Neural progenitor cell (in vitro differentiated cells): ENCODE data around the gene NOTCH1. TPM values are rescaled to one million over a fixed set of nuclear protein-coding genes. Genes with fewer than 3 reads are reported as not detected.

Experiments
- DNase-seq: peaks from one replicate; pipeline ENCODE4 v3.0.0-alpha.2; 2016; ENCODE audit warnings: low spot score
- H2AFZ ChIP-seq: fragments of 200-600 bp; sonication (generic); replicated peaks from 2 replicates; pipeline ENCODE4 v1.6.1; 2016; ENCODE audit warnings: antibody characterized with exemption
- H3F3A ChIP-seq: fragments of 200-600 bp; sonication (generic); 2 replicates; pipeline ENCODE4 v1.6.1; 2016; ENCODE audit warnings: antibody characterized with exemption, low read depth
- H3K27ac ChIP-seq: fragments of 200-600 bp; sonication (generic); 2 replicates; pipeline ENCODE4 v1.5.1; 2016; ENCODE audit warnings: mild to moderate bottlenecking
- H3K27me3 ChIP-seq: fragments of 200-600 bp; sonication (generic); 2 replicates; pipeline ENCODE4 v1.6.1; 2016; ENCODE audit warnings: mild to moderate bottlenecking, moderate library complexity
- H3K36me3 ChIP-seq: fragments of 200-600 bp; sonication (generic); 2 replicates; pipeline ENCODE4 v1.5.1; 2016
- H3K4me1 ChIP-seq: fragments of 200-600 bp; sonication (generic); 2 replicates; pipeline ENCODE4 v1.6.1; 2016; ENCODE audit warnings: mixed run types
- H3K4me2 ChIP-seq: fragments of 200-600 bp; sonication (generic); 2 replicates; pipeline ENCODE4 v1.6.1; 2016
- H3K4me3 ChIP-seq: fragments of 200-600 bp; sonication (generic); 2 replicates; pipeline ENCODE4 v1.5.1; 2016
- H3K79me2 ChIP-seq: fragments of 200-600 bp; sonication (generic); 2 replicates; pipeline ENCODE4 v1.6.1; 2016; ENCODE audit warnings: low read depth
- H3K9ac ChIP-seq: fragments of 200-600 bp; sonication (generic); 2 replicates; pipeline ENCODE4 v1.6.1; 2016
- H3K9me3 ChIP-seq: fragments of 200-600 bp; sonication (generic); 2 replicates; pipeline ENCODE4 v1.5.1; 2016; ENCODE audit warnings: low read depth
- H4K20me1 ChIP-seq: fragments of 200-600 bp; sonication (generic); 2 replicates; pipeline ENCODE4 v1.6.1; 2016; ENCODE audit warnings: low read depth
- H3K27ac Mint-ChIP-seq: 3 replicates; pipeline ENCODE4 v1.8.0; 2021; ENCODE audit warnings: mixed read lengths
- H3K27me3 Mint-ChIP-seq: 2 replicates; pipeline ENCODE4 v1.8.0; 2022; ENCODE audit warnings: low read depth, mild to moderate bottlenecking, inconsistent platforms, moderate library complexity, mixed read lengths; ENCODE audit not compliant: insufficient read depth
- H3K36me3 Mint-ChIP-seq: 3 replicates; pipeline ENCODE4 v1.8.0; 2021; ENCODE audit warnings: mixed read lengths
- H3K4me1 Mint-ChIP-seq: 3 replicates; pipeline ENCODE4 v1.8.0; 2021; ENCODE audit warnings: mixed read lengths
- H3K4me3 Mint-ChIP-seq: 3 replicates; pipeline ENCODE4 v1.8.0; 2021; ENCODE audit warnings: mild to moderate bottlenecking, moderate library complexity, mixed read lengths
- H3K9me3 Mint-ChIP-seq: 3 replicates; pipeline ENCODE4 v1.8.0; 2020; ENCODE audit warnings: mixed read lengths
- EZH2 ChIP-seq: fragments of 200-600 bp; sonication (generic); IDR thresholded peaks from 2 replicates; pipeline ENCODE4 v1.6.1; 2017; ENCODE audit warnings: antibody characterized with exemption, mild to moderate bottlenecking, moderate library complexity
- EZH2phosphoT487 ChIP-seq: fragments of 200-600 bp; sonication (generic); IDR thresholded peaks from 2 replicates; pipeline ENCODE4 v1.6.1; 2017; ENCODE audit warnings: antibody characterized with exemption
- total RNA-seq: library from RNA; depleted of rRNA; stranded (reverse); fragments of >200 nt; gene quantifications from 2 replicates; pipeline ENCODE4 v1.2.3, GENCODE V29; 2015; ENCODE audit warnings: low replicate concordance
- TF ChIP-seq, protein P1 (sequence below): fragments of 200-600 bp; sonication (generic); IDR thresholded peaks from 2 replicates; pipeline ENCODE4 v1.5.1; 2017; ENCODE audit warnings: antibody characterized with exemption, mild to moderate bottlenecking

Gene NOTCH1
- total RNA-seq, 1 donor from 2014 or later = 11.7 TPM

DNA sequence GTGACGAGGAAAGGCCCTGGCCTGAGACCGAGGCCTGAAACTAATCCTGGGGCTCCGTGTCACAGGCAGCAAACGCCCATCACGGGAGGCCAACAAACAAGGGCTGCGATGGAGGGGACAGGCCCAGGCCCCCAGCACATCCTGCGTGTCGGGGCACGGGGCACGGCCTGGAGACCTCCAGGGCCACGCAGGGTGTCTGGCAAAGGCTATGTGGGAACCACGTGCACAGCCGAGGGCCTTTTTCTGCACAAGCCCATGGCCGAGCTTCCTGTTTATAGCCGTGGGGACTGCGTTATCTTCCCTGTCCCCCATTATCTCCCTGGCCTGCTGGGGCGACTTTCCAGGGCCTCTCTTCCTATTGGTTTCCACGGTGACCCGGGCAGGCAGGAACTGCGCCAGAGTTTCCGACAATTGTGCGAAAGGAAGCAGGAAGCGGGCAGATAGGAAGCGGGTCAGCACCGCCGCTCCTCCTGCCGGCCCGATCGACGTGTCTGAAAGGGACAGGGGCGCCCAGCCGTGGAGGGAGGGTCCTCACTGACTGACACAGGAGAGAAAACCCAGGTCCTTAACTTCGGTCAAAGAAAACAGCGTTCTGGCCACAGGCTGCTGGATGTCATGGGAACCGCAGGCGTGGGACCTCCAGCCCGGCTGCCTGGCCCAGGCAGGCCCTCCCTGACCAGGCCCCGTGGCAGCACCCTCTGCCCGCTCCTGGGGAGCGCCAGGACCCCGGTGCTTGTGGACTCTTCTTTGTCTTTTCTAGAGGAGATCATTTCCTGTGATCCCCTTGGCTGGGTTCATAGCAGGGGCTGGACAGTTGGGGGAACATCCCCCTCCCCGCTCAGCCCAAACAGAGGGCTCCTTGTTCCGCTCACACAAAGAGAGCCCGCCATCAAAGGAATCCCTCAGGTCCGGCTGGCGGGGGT is 33.9 kb downstream of the NOTCH1 start:
- Histone ChIP-seq H3K4me3 (no peak overlapping the region), H4K20me1 (peaks cover 3% of the 10 kb centered on the region), H3K9ac (no peak overlapping the region), H3K4me1 (no peaks in the 10 kb centered on the region), H3F3A (no peaks in the 10 kb centered on the region), H3K36me3 (no peaks in the 10 kb centered on the region), H3K27me3 (no peaks in the 10 kb centered on the region), H3K79me2 (no peaks in the 10 kb centered on the region), H3K4me2 (no peak overlapping the region), H2AFZ (no peak overlapping the region), H3K27ac (no peak overlapping the region), H3K9me3 (no peaks in the 10 kb centered on the region)
- Mint-ChIP-seq H3K36me3 (no peaks in the 10 kb centered on the region), H3K4me1 (peaks cover 6% of the 10 kb centered on the region), H3K27ac (no peak overlapping the region), H3K9me3 (no peaks in the 10 kb centered on the region), H3K4me3 (peak overlapping the region; percentile 33), H3K27me3 (peaks cover 2% of the 10 kb centered on the region)
- DNase-seq = no peak
- TF ChIP-seq EZH2phosphoT487 = no peak
- no peak for TF ChIP-seq EZH2
- TF ChIP-seq, protein P1, sequence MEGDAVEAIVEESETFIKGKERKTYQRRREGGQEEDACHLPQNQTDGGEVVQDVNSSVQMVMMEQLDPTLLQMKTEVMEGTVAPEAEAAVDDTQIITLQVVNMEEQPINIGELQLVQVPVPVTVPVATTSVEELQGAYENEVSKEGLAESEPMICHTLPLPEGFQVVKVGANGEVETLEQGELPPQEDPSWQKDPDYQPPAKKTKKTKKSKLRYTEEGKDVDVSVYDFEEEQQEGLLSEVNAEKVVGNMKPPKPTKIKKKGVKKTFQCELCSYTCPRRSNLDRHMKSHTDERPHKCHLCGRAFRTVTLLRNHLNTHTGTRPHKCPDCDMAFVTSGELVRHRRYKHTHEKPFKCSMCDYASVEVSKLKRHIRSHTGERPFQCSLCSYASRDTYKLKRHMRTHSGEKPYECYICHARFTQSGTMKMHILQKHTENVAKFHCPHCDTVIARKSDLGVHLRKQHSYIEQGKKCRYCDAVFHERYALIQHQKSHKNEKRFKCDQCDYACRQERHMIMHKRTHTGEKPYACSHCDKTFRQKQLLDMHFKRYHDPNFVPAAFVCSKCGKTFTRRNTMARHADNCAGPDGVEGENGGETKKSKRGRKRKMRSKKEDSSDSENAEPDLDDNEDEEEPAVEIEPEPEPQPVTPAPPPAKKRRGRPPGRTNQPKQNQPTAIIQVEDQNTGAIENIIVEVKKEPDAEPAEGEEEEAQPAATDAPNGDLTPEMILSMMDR = no peak

DNA sequence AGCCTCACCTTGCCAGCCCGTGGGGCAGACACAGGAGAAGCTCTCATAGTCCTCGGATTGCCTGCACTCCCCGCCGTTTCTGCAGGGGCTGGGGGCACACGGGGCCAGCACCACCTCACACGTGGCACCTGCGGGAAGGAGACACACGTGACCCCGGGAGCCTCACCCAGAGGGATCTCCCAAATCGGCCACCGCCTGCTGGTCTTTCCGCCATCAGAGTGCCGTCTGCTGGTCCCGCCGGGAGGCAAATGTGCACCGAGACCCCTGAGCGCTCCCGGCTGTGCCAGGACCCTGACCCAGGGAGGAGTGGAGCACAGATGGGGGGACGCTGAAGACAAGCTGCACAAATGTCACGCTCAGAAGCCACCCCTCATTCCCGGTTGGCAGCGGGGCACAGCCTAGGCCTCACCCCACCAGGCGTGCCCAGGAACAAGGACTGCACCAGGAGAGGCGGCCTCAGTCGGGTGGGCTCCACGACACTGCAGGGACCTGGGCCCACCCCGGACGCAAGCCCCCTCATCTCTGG is 34.6 kb downstream of the NOTCH1 start:
- H3K27ac ChIP-seq = no peak overlapping the region
- no peak for DNase-seq
- Mint-ChIP-seq H3K36me3 (no peaks in the 10 kb centered on the region), H3K4me1 (peaks cover under 1% of the 10 kb centered on the region), H3K27ac (no peak overlapping the region), H3K27me3 (peaks cover 2% of the 10 kb centered on the region), H3K4me3 (no peak overlapping the region), H3K9me3 (no peaks in the 10 kb centered on the region)
- H3K9ac ChIP-seq = no peak overlapping the region
- H3F3A ChIP-seq = no peaks in the 10 kb centered on the region
- H3K4me2 ChIP-seq = no peak overlapping the region
- H3K79me2 ChIP-seq = no peaks in the 10 kb centered on the region
- no peak for TF ChIP-seq EZH2
- TF ChIP-seq, protein P1 = no peak
- no peak for TF ChIP-seq EZH2phosphoT487
- H3K36me3 ChIP-seq = no peaks in the 10 kb centered on the region
- H2AFZ ChIP-seq = no peak overlapping the region
- H3K4me1 ChIP-seq = no peaks in the 10 kb centered on the region
- H4K20me1 ChIP-seq = peaks cover 3% of the 10 kb centered on the region
- H3K9me3 ChIP-seq = no peaks in the 10 kb centered on the region
- no peak overlapping the region for H3K4me3 ChIP-seq
- H3K27me3 ChIP-seq = no peaks in the 10 kb centered on the region

DNA sequence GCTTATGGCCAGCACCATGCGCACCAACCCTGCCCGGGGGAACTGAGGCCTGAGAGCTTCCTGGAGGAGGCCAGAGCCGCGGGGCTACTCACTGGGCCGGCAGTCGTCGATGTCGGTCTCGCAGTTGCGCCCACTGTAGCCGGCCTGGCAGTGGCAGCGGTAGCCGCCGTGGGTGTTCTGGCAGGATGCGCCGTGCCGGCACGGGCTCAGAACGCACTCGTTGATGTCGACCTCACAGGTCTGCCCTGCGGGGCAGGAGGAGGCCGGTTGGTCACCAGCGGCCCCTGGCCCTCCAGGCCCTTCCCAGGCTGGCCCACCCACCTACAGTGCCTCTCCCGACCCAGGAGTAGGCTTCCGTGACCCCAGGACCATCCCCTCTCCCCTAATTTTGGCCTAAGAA is 35.3 kb downstream of the NOTCH1 start:
- H3K4me1 ChIP-seq = no peaks in the 10 kb centered on the region
- no peaks in the 10 kb centered on the region for H3K36me3 Mint-ChIP-seq

More for the DNA sequence above, 35.3 kb downstream of the NOTCH1 start:
- no peaks in the 10 kb centered on the region for H3K79me2 ChIP-seq
- H3K4me2 ChIP-seq = no peak overlapping the region
- no peaks in the 10 kb centered on the region for H3K36me3 ChIP-seq
- DNase-seq = no peak
- TF ChIP-seq, protein P1 = no peak
- TF ChIP-seq EZH2phosphoT487 (no peak), EZH2 (no peak)
- no peaks in the 10 kb centered on the region for H3K4me1 Mint-ChIP-seq
- H3K27me3 ChIP-seq = no peaks in the 10 kb centered on the region
- peaks cover 3% of the 10 kb centered on the region for H4K20me1 ChIP-seq
- peaks cover 2% of the 10 kb centered on the region for H3K27me3 Mint-ChIP-seq
- no peak overlapping the region for H3K4me3 ChIP-seq
- no peaks in the 10 kb centered on the region for H3F3A ChIP-seq
- no peaks in the 10 kb centered on the region for H3K9me3 Mint-ChIP-seq
- H3K9me3 ChIP-seq = no peaks in the 10 kb centered on the region
- no peak overlapping the region for H3K4me3 Mint-ChIP-seq
- H3K27ac Mint-ChIP-seq = no peak overlapping the region
- no peak overlapping the region for H3K9ac ChIP-seq
- H3K27ac ChIP-seq = no peak overlapping the region
- no peak overlapping the region for H2AFZ ChIP-seq
